HL-60 (cell line): Measurements from ENCODE around the gene MORF4L1.

ENCODE experiments used
- GABPA ChIP-seq: IDR thresholded peaks from 2 replicates; pipeline ENCODE4 v1.6.1; 2012; ENCODE audit warnings: low read depth
- POLR2AphosphoS5 ChIP-seq: IDR thresholded peaks from 2 replicates; pipeline ENCODE4 v1.6.1; 2012; ENCODE audit warnings: low read depth
- TF ChIP-seq, protein P1 (sequence below): IDR thresholded peaks from one replicate; pipeline ENCODE4 v1.5.1; 2011; ENCODE audit warnings: low read length, control low read depth, inconsistent platforms; ENCODE audit not compliant: insufficient read depth

- TF ChIP-seq, protein P1, sequence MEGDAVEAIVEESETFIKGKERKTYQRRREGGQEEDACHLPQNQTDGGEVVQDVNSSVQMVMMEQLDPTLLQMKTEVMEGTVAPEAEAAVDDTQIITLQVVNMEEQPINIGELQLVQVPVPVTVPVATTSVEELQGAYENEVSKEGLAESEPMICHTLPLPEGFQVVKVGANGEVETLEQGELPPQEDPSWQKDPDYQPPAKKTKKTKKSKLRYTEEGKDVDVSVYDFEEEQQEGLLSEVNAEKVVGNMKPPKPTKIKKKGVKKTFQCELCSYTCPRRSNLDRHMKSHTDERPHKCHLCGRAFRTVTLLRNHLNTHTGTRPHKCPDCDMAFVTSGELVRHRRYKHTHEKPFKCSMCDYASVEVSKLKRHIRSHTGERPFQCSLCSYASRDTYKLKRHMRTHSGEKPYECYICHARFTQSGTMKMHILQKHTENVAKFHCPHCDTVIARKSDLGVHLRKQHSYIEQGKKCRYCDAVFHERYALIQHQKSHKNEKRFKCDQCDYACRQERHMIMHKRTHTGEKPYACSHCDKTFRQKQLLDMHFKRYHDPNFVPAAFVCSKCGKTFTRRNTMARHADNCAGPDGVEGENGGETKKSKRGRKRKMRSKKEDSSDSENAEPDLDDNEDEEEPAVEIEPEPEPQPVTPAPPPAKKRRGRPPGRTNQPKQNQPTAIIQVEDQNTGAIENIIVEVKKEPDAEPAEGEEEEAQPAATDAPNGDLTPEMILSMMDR = no peak
- TF ChIP-seq GABPA (no peak), POLR2AphosphoS5 (no peak)
Measured at GRCh38 chr15:78873793-78874765, 1.4 kb downstream of the MORF4L1 start.
